Heart left ventricle (tissue), 13 donors: ENCODE measurements around the gene FADS2.

Experiments used
- POLR2A ChIP-seq, 2 donors: fragments of 450-650 bp; IDR thresholded peaks; one replicate each; pipeline ENCODE4 v1.6.1; 2017; ENCODE audit warnings: antibody characterized with exemption in 2 of 2, mild to moderate bottlenecking in 2 of 2, moderate library complexity in 2 of 2
- TF ChIP-seq, protein P1 (sequence below), 12 donors: fragments of 200-600 bp; sonication (generic) in 4 of 12; IDR thresholded peaks; one replicate each; pipeline versions ENCODE4 v1.5.0 to v1.8.0; 2018 to 2022; ENCODE audit warnings: antibody characterized with exemption in 12 of 12, mild to moderate bottlenecking in 5 of 12
- donor health status: ischemic (EF 13 %, LVEDD 7.1; RV severe dilation, severe dysfunction).
- donor health status: DM: no; HTN: yes; CAD: no.
- donor health status: DM: no; HTN: no; CAD: no.
- donor health status: ischemic (EF 25% LVEDD 6.9; RV normal size, moderate dysfunction).
- donor health status: ischemic (EF 25% LVEDD 5.7; RV mildly dilated, moderate dysfunction).
- donor health status: ischemic (EF 35%, LVEDD 5.7; RV mildly dilated, moderate dysfunction).
- donor health status: nonischemic (EF 11% LVEDD 7.7; RV severe dilation, severe dysfunction).
- donor health status: DM: yes; HTN: yes; CAD: no.
- donor health status: PGD.
- donor health status: ischemic (EF 29% LVEDD 5.4; RV normal size, mild dysfunction).
- donor health status: nonischemic (EF 23%, LVEDD 6.1; RV moderate dilation, normal function).

DNA sequence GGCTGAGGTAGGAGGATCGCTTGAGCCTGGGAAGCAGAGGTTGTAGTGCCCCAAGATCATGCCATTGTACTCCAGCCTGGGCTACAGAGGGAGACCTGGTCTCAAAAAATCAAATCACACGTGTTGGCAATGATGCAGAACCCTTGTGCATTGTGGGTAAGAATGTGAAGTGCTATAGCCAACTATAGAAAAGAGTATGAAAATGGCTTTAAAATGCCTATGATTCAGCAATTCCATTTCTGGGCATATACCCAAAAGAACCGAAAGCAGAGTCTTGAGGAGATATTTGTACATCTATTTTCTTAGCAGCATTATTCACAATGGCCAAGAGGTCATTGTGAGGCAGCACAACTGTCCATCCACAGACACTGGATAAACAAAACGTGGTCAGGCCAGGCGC is 65.9 kb downstream of the FADS2 start:
- TF ChIP-seq, protein P1, sequence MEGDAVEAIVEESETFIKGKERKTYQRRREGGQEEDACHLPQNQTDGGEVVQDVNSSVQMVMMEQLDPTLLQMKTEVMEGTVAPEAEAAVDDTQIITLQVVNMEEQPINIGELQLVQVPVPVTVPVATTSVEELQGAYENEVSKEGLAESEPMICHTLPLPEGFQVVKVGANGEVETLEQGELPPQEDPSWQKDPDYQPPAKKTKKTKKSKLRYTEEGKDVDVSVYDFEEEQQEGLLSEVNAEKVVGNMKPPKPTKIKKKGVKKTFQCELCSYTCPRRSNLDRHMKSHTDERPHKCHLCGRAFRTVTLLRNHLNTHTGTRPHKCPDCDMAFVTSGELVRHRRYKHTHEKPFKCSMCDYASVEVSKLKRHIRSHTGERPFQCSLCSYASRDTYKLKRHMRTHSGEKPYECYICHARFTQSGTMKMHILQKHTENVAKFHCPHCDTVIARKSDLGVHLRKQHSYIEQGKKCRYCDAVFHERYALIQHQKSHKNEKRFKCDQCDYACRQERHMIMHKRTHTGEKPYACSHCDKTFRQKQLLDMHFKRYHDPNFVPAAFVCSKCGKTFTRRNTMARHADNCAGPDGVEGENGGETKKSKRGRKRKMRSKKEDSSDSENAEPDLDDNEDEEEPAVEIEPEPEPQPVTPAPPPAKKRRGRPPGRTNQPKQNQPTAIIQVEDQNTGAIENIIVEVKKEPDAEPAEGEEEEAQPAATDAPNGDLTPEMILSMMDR (IDR thresholded peaks at IDR 0.05), result no peak
- no peak for TF ChIP-seq POLR2A (IDR thresholded peaks at IDR 0.05)
